GM19239 (cell line): ENCODE data around the gene IMP3.

ENCODE experiments used
- DNase-seq: peaks from one replicate; pipeline ENCODE4 v3.0.0; 2011; ENCODE audit warnings: low spot score; ENCODE audit not compliant: insufficient read length
- FAIRE-seq: peaks from 2 replicates; lab custom pipeline; 2011; peaks lifted over from hg19 to GRCh38; lab: Jason Lieb, UNC

IMP3 gene

GRCh38 chr15:75653347-75653913 is 13.4 kb upstream of the IMP3 start:
- no peak for FAIRE-seq
- DNase-seq, result no peak

GRCh38 chr15:75651810-75652543 is 12.0 kb upstream of the IMP3 start:
- FAIRE-seq (no peak), DNase-seq (no peak)

GRCh38 chr15:75650908-75651809 is 11.1 kb upstream of the IMP3 start:
- DNase-seq (no peak), FAIRE-seq (no peak)

- DNase-seq (no peak), FAIRE-seq (no peak)
These were observed 9.8 kb upstream of the IMP3 start for GRCh38 chr15:75649848-75650247.

- FAIRE-seq, result no peak
- no peak for DNase-seq
These were observed 9.2 kb upstream of the IMP3 start for GRCh38 chr15:75649045-75649761.

GRCh38 chr15:75648156-75649000 is 8.4 kb upstream of the IMP3 start:
- no peak for DNase-seq
- FAIRE-seq, result no peak

GRCh38 chr15:75647370-75648155 is 7.5 kb upstream of the IMP3 start, which contains the start of gene SNX33:
TSS of gene SNX33 (plus strand) at chr15:75647912. CDS start at chr15:75649103, 1,191 bp downstream.
- FAIRE-seq (peak; percentile 57), DNase-seq (peak; percentile 57)

GRCh38 chr15:75646944-75647364 is 6.9 kb upstream of the IMP3 start:
- FAIRE-seq, result no peak
- no peak for DNase-seq

GRCh38 chr15:75646112-75646943 is 6.3 kb upstream of the IMP3 start:
- no peak for DNase-seq
- peak; percentile 21 for FAIRE-seq

- DNase-seq, result no peak
- FAIRE-seq, result no peak
These were observed 4.4 kb upstream of the IMP3 start for GRCh38 chr15:75644376-75644775.

GRCh38 chr15:75641603-75642002 is 1.6 kb upstream of the IMP3 start:
- FAIRE-seq, result no peak
- no peak for DNase-seq

- DNase-seq (no peak), FAIRE-seq (no peak)
These were observed 1.1 kb upstream of the IMP3 start for GRCh38 chr15:75641179-75641503.

- FAIRE-seq, result peak; percentile 82
- no peak for DNase-seq
These were observed 607 bp upstream of the IMP3 start for GRCh38 chr15:75640483-75641178.

GRCh38 chr15:75639191-75639708 is 774 bp downstream of the IMP3 start:
- peak; percentile 84 for FAIRE-seq

GRCh38 chr15:75637245-75638009 is 2.6 kb downstream of the IMP3 start:
- DNase-seq (no peak), FAIRE-seq (no peak)

More at GRCh38 chr15:75639191-75639708, 774 bp downstream of the IMP3 start:
- DNase-seq, result no peak

GRCh38 chr15:75636026-75636425 is 4.0 kb downstream of the IMP3 start:
- DNase-seq (no peak), FAIRE-seq (no peak)
